WTC11 (cell line): Measurements from ENCODE around the gene TREM1. TPM values are rescaled to one million over a fixed set of nuclear protein-coding genes. Genes with fewer than 3 reads are reported as not detected.

Experiments
- ATAC-seq: fragments of 200-7000 bp; cut with Tn5 transposase; 2 replicates; pipeline ENCODE4 v1.10.0; 2021; ENCODE audit warnings: mild to moderate bottlenecking, moderate library complexity
- CTCF ChIA-PET: fragments of 300-600 bp; sonication (Branson Sonifier 250); formaldehyde crosslinking; loops from one replicate; lab custom pipeline; 2021; ENCODE audit warnings: antibody characterized with exemption; lab: Charles Lee
- POLR2A ChIA-PET: fragments of 350-600 bp; sonication (Branson Sonifier 250); formaldehyde crosslinking; loops from one replicate; lab custom pipeline; 2021; ENCODE audit warnings: antibody characterized with exemption; lab: Charles Lee
- DNase-seq: peaks from one replicate; pipeline ENCODE4 v3.0.0; 2021; ENCODE audit warnings: low spot score
- H3K27ac Mint-ChIP-seq: 2 replicates; pipeline ENCODE4 v1.8.0; 2021; ENCODE audit warnings: mixed read lengths
- H3K27me3 Mint-ChIP-seq: 2 replicates; pipeline ENCODE4 v1.8.0; 2021; ENCODE audit warnings: low read depth, mild to moderate bottlenecking, moderate library complexity, mixed read lengths
- H3K36me3 Mint-ChIP-seq: 2 replicates; pipeline ENCODE4 v1.8.0; 2021; ENCODE audit warnings: mixed read lengths
- H3K4me1 Mint-ChIP-seq: 2 replicates; pipeline ENCODE4 v1.8.0; 2022; ENCODE audit warnings: mixed read lengths
- H3K4me3 Mint-ChIP-seq: 2 replicates; pipeline ENCODE4 v1.8.0; 2021; ENCODE audit warnings: mild to moderate bottlenecking, moderate library complexity, mixed read lengths
- H3K9me3 Mint-ChIP-seq: 2 replicates; pipeline ENCODE4 v1.8.0; 2021; ENCODE audit warnings: mixed read lengths
- ATF1 ChIP-seq: sonication (generic); formaldehyde crosslinking; IDR thresholded peaks from 2 replicates; pipeline ENCODE4 v1.8.1; 2023; ENCODE audit warnings: mild to moderate bottlenecking, moderate library complexity, missing genetic modification reagents
- ATF2 ChIP-seq: sonication (generic); formaldehyde crosslinking; IDR thresholded peaks from 2 replicates; pipeline ENCODE4 v1.8.1; 2022; ENCODE audit warnings: low read depth, missing genetic modification reagents, borderline replicate concordance
- CBFB ChIP-seq: sonication (generic); formaldehyde crosslinking; IDR thresholded peaks from 2 replicates; pipeline ENCODE4 v1.8.1; 2022; ENCODE audit warnings: mild to moderate bottlenecking, low read depth, missing genetic modification reagents
- CDX4 ChIP-seq: fragments of 250-450 bp; sonication (Bioruptor Pico); IDR thresholded peaks from 2 replicates; pipeline ENCODE4 v1.9.0; 2021; ENCODE audit warnings: moderate library complexity, mild to moderate bottlenecking, inconsistent platforms, borderline replicate concordance
- E2F1 ChIP-seq: sonication (generic); formaldehyde crosslinking; IDR thresholded peaks from 2 replicates; pipeline ENCODE4 v1.8.0; 2022; ENCODE audit warnings: mild to moderate bottlenecking, missing genetic modification reagents
- ELF4 ChIP-seq: sonication (generic); formaldehyde crosslinking; IDR thresholded peaks from 2 replicates; pipeline ENCODE4 v1.8.1; 2022; ENCODE audit warnings: low read depth, mild to moderate bottlenecking, moderate library complexity, missing genetic modification reagents
- ERG ChIP-seq: fragments of 250-450 bp; sonication (Bioruptor Pico); IDR thresholded peaks from 2 replicates; pipeline ENCODE4 v1.8.0; 2021; ENCODE audit warnings: mild to moderate bottlenecking
- FOXJ3 ChIP-seq: sonication (generic); formaldehyde crosslinking; IDR thresholded peaks from 2 replicates; pipeline ENCODE4 v1.9.0; 2021; ENCODE audit warnings: missing genetic modification reagents, mild to moderate bottlenecking, borderline replicate concordance
- GRHL2 ChIP-seq: fragments of 250-450 bp; sonication (Bioruptor Pico); IDR thresholded peaks from 2 replicates; pipeline ENCODE4 v1.8.0; 2022; ENCODE audit warnings: mild to moderate bottlenecking, moderate library complexity; ENCODE audit not compliant: insufficient replicate concordance, severe bottlenecking
- GTF2I ChIP-seq: fragments of 250-450 bp; sonication (Bioruptor Pico); conservative IDR thresholded peaks from 2 replicates; pipeline ENCODE4 v1.4.0; 2021; ENCODE audit warnings: mild to moderate bottlenecking
- HMGA2 ChIP-seq: fragments of 250-450 bp; sonication (Bioruptor Pico); IDR thresholded peaks from 2 replicates; pipeline ENCODE4 v1.4.0; 2021; ENCODE audit warnings: mild to moderate bottlenecking, moderate library complexity
- JAZF1 ChIP-seq: fragments of 250-450 bp; sonication (Bioruptor Pico); IDR thresholded peaks from 2 replicates; pipeline ENCODE4 v1.9.0; 2021; ENCODE audit warnings: moderate library complexity, mild to moderate bottlenecking, inconsistent platforms
- MAX ChIP-seq: sonication (generic); formaldehyde crosslinking; IDR thresholded peaks from 2 replicates; pipeline ENCODE4 v1.8.0; 2022; ENCODE audit warnings: mild to moderate bottlenecking, missing genetic modification reagents
- MLX ChIP-seq: sonication (generic); formaldehyde crosslinking; IDR thresholded peaks from 2 replicates; pipeline ENCODE4 v1.8.1; 2023; ENCODE audit warnings: mild to moderate bottlenecking, missing genetic modification reagents, moderate library complexity
- NFATC4 ChIP-seq: fragments of 250-450 bp; sonication (Bioruptor Pico); IDR thresholded peaks from 2 replicates; pipeline ENCODE4 v1.9.0; 2021; ENCODE audit warnings: mild to moderate bottlenecking
- NFE2L1 ChIP-seq: sonication (generic); formaldehyde crosslinking; IDR thresholded peaks from 2 replicates; pipeline ENCODE4 v1.8.1; 2023; ENCODE audit warnings: missing genetic modification reagents
- PREB ChIP-seq: sonication (generic); formaldehyde crosslinking; IDR thresholded peaks from 2 replicates; pipeline ENCODE4 v1.8.1; 2022; ENCODE audit warnings: mild to moderate bottlenecking, missing genetic modification reagents, moderate library complexity, borderline replicate concordance
- SMAD4 ChIP-seq: sonication (generic); formaldehyde crosslinking; IDR thresholded peaks from 2 replicates; pipeline ENCODE4 v1.8.0; 2022; ENCODE audit warnings: mild to moderate bottlenecking, missing genetic modification reagents
- TP53 ChIP-seq: sonication (generic); formaldehyde crosslinking; IDR thresholded peaks from 2 replicates; pipeline ENCODE4 v1.8.1; 2023; ENCODE audit warnings: mild to moderate bottlenecking, missing genetic modification reagents
- ZNF263 ChIP-seq: sonication (generic); formaldehyde crosslinking; IDR thresholded peaks from 2 replicates; pipeline ENCODE4 v1.8.1; 2022; ENCODE audit warnings: low read depth, mild to moderate bottlenecking, moderate library complexity, missing genetic modification reagents
- ZNF281 ChIP-seq: sonication (generic); formaldehyde crosslinking; IDR thresholded peaks from 2 replicates; pipeline ENCODE4 v1.8.0; 2023; ENCODE audit warnings: mild to moderate bottlenecking, missing genetic modification reagents
- ZNF416 ChIP-seq: fragments of 250-450 bp; sonication (Bioruptor Pico); IDR thresholded peaks from 2 replicates; pipeline ENCODE4 v1.9.0; 2021; ENCODE audit warnings: mild to moderate bottlenecking, inconsistent platforms
- total RNA-seq: library from RNA; stranded (reverse); gene quantifications from 3 replicates; pipeline ENCODE4 v1.2.3, GENCODE V29; 2021

TREM1 gene
- total RNA-seq, 1 experiment from 2014 or later = not detected

GRCh38 chr6:41327177-41327576, 40.7 kb upstream of the TREM1 start (continued):
- no peak for TF ChIP-seq ZNF416 (CRISPR knock-in tag)
- TF ChIP-seq GRHL2 (CRISPR knock-in tag) = no peak
- no peak for TF ChIP-seq E2F1 (CRISPR knock-in tag)
- TF ChIP-seq ATF1 (CRISPR knock-in tag) = no peak
- no peak for TF ChIP-seq HMGA2 (CRISPR knock-in tag)
- TF ChIP-seq GTF2I (CRISPR knock-in tag) = no peak
- TF ChIP-seq TP53 (CRISPR knock-in tag) = no peak
- TF ChIP-seq ELF4 (CRISPR knock-in tag) = no peak
- TF ChIP-seq, all 79 proteins: peak for 0

- no peak for DNase-seq
- no peaks in the 10 kb centered on the region for H3K9me3 Mint-ChIP-seq
- no peak for ATAC-seq
- no peaks in the 10 kb centered on the region; the same call in 1 of the 2 replicates for H3K27me3 Mint-ChIP-seq
- H3K4me1 Mint-ChIP-seq = peaks cover 10% of the 10 kb centered on the region
- H3K27ac Mint-ChIP-seq = no peak overlapping the region
- ChIA-PET POLR2A (no interaction called here), CTCF (interaction anchor here (1.5 kb wide), 1 partner anchor 48 kb away, joined by 4 read pairs; no protein-coding TSS in a partner anchor)
- TF ChIP-seq MLX (CRISPR knock-in tag) (no peak), NFE2L1 (no peak), ZNF263 (CRISPR knock-in tag) (no peak), NFATC4 (no peak), FOXJ3 (no peak), SMAD4 (CRISPR knock-in tag) (no peak), JAZF1 (CRISPR knock-in tag) (no peak), ERG (CRISPR knock-in tag) (no peak), CBFB (CRISPR knock-in tag) (no peak), ZNF281 (no peak)
- no peak overlapping the region for H3K4me3 Mint-ChIP-seq
- H3K36me3 Mint-ChIP-seq = no peaks in the 10 kb centered on the region
These were observed 39.6 kb upstream of the TREM1 start for GRCh38 chr6:41326092-41326491.

- ChIA-PET CTCF (interaction anchor here (1.5 kb wide), 1 partner anchor 47 kb away, joined by 4 read pairs; no protein-coding TSS in a partner anchor), POLR2A (no interaction called here)
- Mint-ChIP-seq H3K4me3 (no peak overlapping the region), H3K27me3 (no peaks in the 10 kb centered on the region; the same call in 1 of the 2 replicates), H3K36me3 (no peaks in the 10 kb centered on the region), H3K4me1 (peaks cover 10% of the 10 kb centered on the region), H3K9me3 (no peaks in the 10 kb centered on the region), H3K27ac (no peak overlapping the region)
- TF ChIP-seq MAX (no peak), CDX4 (CRISPR knock-in tag) (no peak), PREB (CRISPR knock-in tag) (no peak), ATF2 (CRISPR knock-in tag) (no peak)
- DNase-seq (no peak), ATAC-seq (no peak)
These were observed 39.1 kb upstream of the TREM1 start for GRCh38 chr6:41325446-41326066.
